Heart right ventricle (tissue), 16 donors: ENCODE results near the gene GREB1. TPM values are rescaled to one million over a fixed set of nuclear protein-coding genes. Genes with fewer than 3 reads are reported as not detected.
A peak's percentile ranks its signal among the peaks of the same experiment; 100 is the strongest.

Source experiments
- ATAC-seq, 8 donors: fragments of 200-7000 bp; cut with Tn5 transposase; one replicate each; pipeline ENCODE4 v1.9.1; 2020; ENCODE audit warnings: mild to moderate bottlenecking in 8 of 8, moderate library complexity in 8 of 8, moderate number of reproducible peaks in 1 of 8
- DNase-seq, 2 donors: peaks; one replicate each; pipeline ENCODE4 v3.0.0-alpha.2; 2020
- H3K27ac ChIP-seq, 10 donors: fragments of 200-600 bp; sonication (generic) in 2 of 10; one replicate each; pipeline versions ENCODE4 v1.5.0 to v1.8.0; 2020 to 2022; ENCODE audit warnings: mild to moderate bottlenecking in 3 of 10
- H3K27me3 ChIP-seq, 7 donors: fragments of 200-600 bp; one replicate each; pipeline ENCODE4 v1.8.0; 2021 to 2022; ENCODE audit warnings: mild to moderate bottlenecking in 2 of 7
- H3K36me3 ChIP-seq, 9 donors: fragments of 200-600 bp; sonication (generic) in 1 of 9; one replicate each; pipeline versions ENCODE4 v1.5.0 to v1.8.0; 2020 to 2022; ENCODE audit warnings: mild to moderate bottlenecking in 2 of 9
- H3K4me1 ChIP-seq, 9 donors: fragments of 200-600 bp; sonication (generic) in 1 of 9; one replicate each; pipeline versions ENCODE4 v1.5.0 to v1.8.0; 2020 to 2022; ENCODE audit warnings: mild to moderate bottlenecking in 4 of 9
- H3K4me3 ChIP-seq, 10 donors: fragments of 200-600 bp; sonication (generic) in 2 of 10; one replicate each; pipeline versions ENCODE4 v1.5.0 to v1.8.0; 2020 to 2022; ENCODE audit warnings: mild to moderate bottlenecking in 7 of 10, moderate library complexity in 2 of 10
- H3K9me3 ChIP-seq, 11 donors: fragments of 200-600 bp in 10 of 11; sonication (generic) in 2 of 11; one replicate each; pipeline versions ENCODE4 v1.5.0 to v1.8.0; 2013 to 2022; ENCODE audit warnings: mild to moderate bottlenecking in 2 of 11, control low read depth in 1 of 11, moderate library complexity in 1 of 11
- WGBS, 2 donors: extraction: QIAGEN DNeasy Blood & Tissue Kit; methylation state at CpG; one replicate each; pipeline ENCODE4 v1.1.7; 2013; ENCODE audit warnings: inconsistent platforms in 1 of 2; 5-methylcytosine and 5-hydroxymethylcytosine counted together
- intact Hi-C, 10 donors: fragments of 100-400 bp; cut with DNase I; formaldehyde crosslinking; loops; one replicate each; pipeline versions ENCODE4 v1.11.1 to v1.14.2; 2022
- polyA plus RNA-seq, 2 donors: library from polyadenylated mRNA; stranded (reverse); fragments of 200-250 nt; gene quantifications; one replicate each; pipeline ENCODE4 v1.2.3, GENCODE V29; 2013
- total RNA-seq, 10 donors: library from RNA; stranded (reverse); fragmentation: NEBNext Ultra II Directional in 3 of 10; extraction: Animal tissue kit (Norgen Biotek cat#: 25700) in 3 of 10; gene quantifications; one replicate each; pipeline versions ENCODE4 v1.2.1 to v1.2.4, GENCODE V29; 2021 to 2023
- TF ChIP-seq, protein P1 (sequence below), 9 donors: fragments of 200-600 bp; sonication (generic) in 2 of 9; IDR thresholded peaks; one replicate each; pipeline versions ENCODE4 v1.5.0 to v1.8.0; 2021 to 2022; ENCODE audit warnings: antibody characterized with exemption in 9 of 9, mild to moderate bottlenecking in 5 of 9, moderate library complexity in 1 of 9
- donor health status: Arrhythmogenic right ventricular cardiomyopathy.
- donor health status: ischemic (EF 13 %, LVEDD 7.1; RV severe dilation, severe dysfunction).
- donor health status: healthy with polysubstance abuse.
- donor health status: DM: no; HTN: yes; CAD: no.
- donor health status: DM: no; HTN: no; CAD: no.
- donor health status: ischemic (EF 25% LVEDD 6.9; RV normal size, moderate dysfunction).
- donor health status: ischemic (EF 25% LVEDD 5.7; RV mildly dilated, moderate dysfunction).
- donor health status: healthy.
- donor health status: DM: yes; HTN: yes; CAD: no.
- donor health status: Ischemic cardiomyopathy.
- donor health status: ischemic (EF 35%, LVEDD 5.7; RV mildly dilated, moderate dysfunction).
- donor health status: nonischemic (EF 11% LVEDD 7.7; RV severe dilation, severe dysfunction).
- donor health status: DM: yes; HTN: yes; CAD: no.
- donor health status: PGD.
- donor health status: ischemic (EF 29% LVEDD 5.4; RV normal size, mild dysfunction).
- donor health status: nonischemic (EF 23%, LVEDD 6.1; RV moderate dilation, normal function).

GREB1 gene
- total and polyA plus RNA-seq, 12 donors: 1.2 to 15.6 (median 7.8) TPM

- peaks cover 0 to 36% (median 0%) of the 10 kb centered on the region in 7 donors for H3K27me3 ChIP-seq
- no peaks in the 10 kb centered on the region for H3K9me3 ChIP-seq
- H3K27ac ChIP-seq: peak overlapping the region in 3 of 10 donors; percentile 8 to 28 (median 26)
- DNase-seq (peak; percentile 25 to 36), ATAC-seq (peak; percentile 46 to 90 (median 82))
- intact Hi-C loops: loop anchor here in 3 of 10 donors (5.0 kb wide), 2 partner anchors 61 to 66 kb away; no protein-coding TSS in a partner anchor
- TF ChIP-seq, protein P1, sequence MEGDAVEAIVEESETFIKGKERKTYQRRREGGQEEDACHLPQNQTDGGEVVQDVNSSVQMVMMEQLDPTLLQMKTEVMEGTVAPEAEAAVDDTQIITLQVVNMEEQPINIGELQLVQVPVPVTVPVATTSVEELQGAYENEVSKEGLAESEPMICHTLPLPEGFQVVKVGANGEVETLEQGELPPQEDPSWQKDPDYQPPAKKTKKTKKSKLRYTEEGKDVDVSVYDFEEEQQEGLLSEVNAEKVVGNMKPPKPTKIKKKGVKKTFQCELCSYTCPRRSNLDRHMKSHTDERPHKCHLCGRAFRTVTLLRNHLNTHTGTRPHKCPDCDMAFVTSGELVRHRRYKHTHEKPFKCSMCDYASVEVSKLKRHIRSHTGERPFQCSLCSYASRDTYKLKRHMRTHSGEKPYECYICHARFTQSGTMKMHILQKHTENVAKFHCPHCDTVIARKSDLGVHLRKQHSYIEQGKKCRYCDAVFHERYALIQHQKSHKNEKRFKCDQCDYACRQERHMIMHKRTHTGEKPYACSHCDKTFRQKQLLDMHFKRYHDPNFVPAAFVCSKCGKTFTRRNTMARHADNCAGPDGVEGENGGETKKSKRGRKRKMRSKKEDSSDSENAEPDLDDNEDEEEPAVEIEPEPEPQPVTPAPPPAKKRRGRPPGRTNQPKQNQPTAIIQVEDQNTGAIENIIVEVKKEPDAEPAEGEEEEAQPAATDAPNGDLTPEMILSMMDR (IDR thresholded peaks at IDR 0.05): no peak
- no peaks in the 10 kb centered on the region for H3K36me3 ChIP-seq
- no peak overlapping the region for H3K4me3 ChIP-seq
- peaks cover 0 to 23% (median 4%) of the 10 kb centered on the region in 9 donors for H3K4me1 ChIP-seq
- 31 to 40% methylated on average over 10 of the region's 10 CpGs for WGBS, 2 donors
Measured at GRCh38 chr2:11558214-11558886, 24.5 kb downstream of the GREB1 start.

- H3K36me3 ChIP-seq: no peaks in the 10 kb centered on the region
- H3K4me3 ChIP-seq: no peak overlapping the region
- peak in 1 of 8 donors; percentile 34 for ATAC-seq
- intact Hi-C loops: loop anchor here in 3 of 10 donors (5.0 kb wide), 2 partner anchors 62 to 67 kb away; no protein-coding TSS in a partner anchor
- peaks cover 0 to 36% (median 0%) of the 10 kb centered on the region in 7 donors for H3K27me3 ChIP-seq
- no peak for DNase-seq
- H3K27ac ChIP-seq: no peak overlapping the region
- 74 to 78% methylated on average over 18 of the region's 18 CpGs for WGBS, 2 donors
- TF ChIP-seq, protein P1 (IDR thresholded peaks at IDR 0.05): no peak
- peaks cover 0 to 23% (median 4%) of the 10 kb centered on the region in 9 donors for H3K4me1 ChIP-seq
- H3K9me3 ChIP-seq: no peaks in the 10 kb centered on the region
Measured at GRCh38 chr2:11559066-11559785, 25.4 kb downstream of the GREB1 start.

DNA sequence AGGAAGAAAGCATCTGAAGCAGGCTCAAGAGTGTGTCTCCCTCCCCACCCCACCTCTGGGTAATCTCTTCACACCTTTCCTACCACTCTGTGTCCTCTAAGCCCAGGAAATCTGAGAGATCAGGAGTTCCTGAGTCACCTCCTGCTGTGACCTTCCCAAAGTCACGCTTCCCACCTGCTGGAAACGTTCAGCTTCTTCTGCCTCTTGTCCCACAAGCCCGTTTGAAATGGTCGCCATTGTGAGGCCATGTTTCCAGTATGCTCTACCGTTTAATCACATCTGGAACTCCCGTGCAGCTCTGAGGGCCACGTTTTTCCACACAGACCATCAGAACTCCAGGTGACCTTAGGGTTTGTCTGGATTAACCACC is 25.9 kb downstream of the GREB1 start:
- Histone ChIP-seq H3K4me3 (no peak overlapping the region), H3K36me3 (no peaks in the 10 kb centered on the region), H3K4me1 (peaks cover 0 to 23% (median 4%) of the 10 kb centered on the region in 9 donors), H3K27ac (no peak overlapping the region), H3K27me3 (peaks cover 0 to 31% (median 0%) of the 10 kb centered on the region in 7 donors), H3K9me3 (no peaks in the 10 kb centered on the region)
- ATAC-seq (no peak), DNase-seq (no peak)
- TF ChIP-seq, protein P1 (IDR thresholded peaks at IDR 0.05): no peak
- intact Hi-C loops: loop anchor here in 3 of 10 donors (5.0 kb wide), 2 partner anchors 62 to 67 kb away; no protein-coding TSS in a partner anchor
- 69 to 79% methylated on average over 7 of the region's 7 CpGs for WGBS, 2 donors

GRCh38 chr2:11560806-11561205 is 27.0 kb downstream of the GREB1 start:
- DNase-seq: no peak
- no peaks in the 10 kb centered on the region for H3K36me3 ChIP-seq
- WGBS, 2 donors: 79 to 85% methylated on average over 3 of the region's 3 CpGs
- intact Hi-C loops: no loop called here
- H3K27me3 ChIP-seq: peaks cover 0 to 21% (median 0%) of the 10 kb centered on the region in 7 donors
- no peak overlapping the region for H3K4me3 ChIP-seq
- H3K9me3 ChIP-seq: no peaks in the 10 kb centered on the region
- no peak overlapping the region for H3K27ac ChIP-seq
- peaks cover 0 to 23% (median 4%) of the 10 kb centered on the region in 9 donors for H3K4me1 ChIP-seq
- TF ChIP-seq, protein P1 (IDR thresholded peaks at IDR 0.05): no peak
- ATAC-seq: no peak
